Activated CD8-positive, alpha-beta T cell treated with anti-CD3 and anti-CD28 coated beads for 36 hours (primary cell): ENCODE data around the gene RCSD1. TPM values are rescaled to one million over a fixed set of nuclear protein-coding genes. Genes with fewer than 3 reads are reported as not detected.

Source experiments
- ATAC-seq: fragments of 200-7000 bp; cut with Tn5 transposase; one replicate; pipeline ENCODE4 v1.10.0; 2021; ENCODE audit warnings: mild to moderate bottlenecking, moderate library complexity
- CTCF ChIA-PET: fragments of 350-600 bp; sonication (Branson Sonifier 250); formaldehyde crosslinking; loops from one replicate; lab custom pipeline; 2021; ENCODE audit warnings: antibody characterized with exemption; lab: Charles Lee
- POLR2A ChIA-PET: fragments of 350-600 bp; sonication (Branson Sonifier 250); formaldehyde crosslinking; loops from one replicate; lab custom pipeline; 2021; ENCODE audit warnings: antibody characterized with exemption; lab: Charles Lee
- DNase-seq: peaks from one replicate; pipeline ENCODE4 v3.0.0-alpha.2; 2020
- H3K27ac Mint-ChIP-seq: one replicate; pipeline ENCODE4 v1.8.0; 2021; ENCODE audit warnings: mild to moderate bottlenecking, mixed read lengths
- H3K27me3 Mint-ChIP-seq: one replicate; pipeline ENCODE4 v1.8.0; 2021; ENCODE audit warnings: mixed read lengths
- H3K36me3 Mint-ChIP-seq: one replicate; pipeline ENCODE4 v1.8.0; 2021; ENCODE audit warnings: low read depth, mixed read lengths
- H3K4me1 Mint-ChIP-seq: one replicate; pipeline ENCODE4 v1.8.0; 2021; ENCODE audit warnings: low read depth, mixed read lengths
- H3K4me3 Mint-ChIP-seq: one replicate; pipeline ENCODE4 v1.8.0; 2021; ENCODE audit warnings: mild to moderate bottlenecking, moderate library complexity, mixed read lengths
- H3K9me3 Mint-ChIP-seq: one replicate; pipeline ENCODE4 v1.8.0; 2021; ENCODE audit warnings: mixed read lengths
- CTCF ChIP-seq: fragments of 200-600 bp; IDR thresholded peaks from one replicate; pipeline ENCODE4 v1.8.0; 2022; ENCODE audit warnings: antibody characterized with exemption, mild to moderate bottlenecking
- intact Hi-C: fragments of 100-400 bp; cut with micrococcal nuclease; formaldehyde crosslinking; loops from one replicate; pipeline ENCODE4 v1.10.0; 2022
- total RNA-seq, 2 experiments: library from RNA; stranded (reverse); gene quantifications; one replicate each; pipeline ENCODE4 v1.2.3, GENCODE V29; 2021

Gene RCSD1
- total RNA-seq, 2 experiments from 2014 or later: 66.4 to 67.9 TPM

- Mint-ChIP-seq H3K27me3 (no peaks in the 10 kb centered on the region), H3K27ac (no peak overlapping the region), H3K4me1 (peaks cover 7% of the 10 kb centered on the region), H3K4me3 (no peak overlapping the region), H3K9me3 (no peaks in the 10 kb centered on the region), H3K36me3 (no peaks in the 10 kb centered on the region)
- DNase-seq (no peak), ATAC-seq (no peak)
- ChIA-PET POLR2A (interaction anchor here (1.1 kb wide), 2 partner anchors 13 to 120 kb away, joined by 3 read pairs; no protein-coding TSS in a partner anchor), CTCF (interaction anchor here (1.2 to 3.7 kb wide), 3 partner anchors 39 to 93 kb away, joined by 3 to 28 read pairs (median 4); no protein-coding TSS in a partner anchor)
- intact Hi-C loops: no loop called here
- TF ChIP-seq CTCF: no peak
These were observed 35.2 kb upstream of the RCSD1 start for GRCh38 chr1:167594822-167595221.

GRCh38 chr1:167599957-167600581 lies 30.0 kb upstream of the RCSD1 start:
- CTCF ChIA-PET: interaction anchor here (0.6 to 5.1 kb wide), 44 partner anchors 9 to 482 kb away, joined by 3 to 155 read pairs (median 6); partner anchors contain the start of genes CREG1 and RCSD1
- peak overlapping the region; percentile 77 for H3K27ac Mint-ChIP-seq

GRCh38 chr1:167601442-167602383 lies 28.3 kb upstream of the RCSD1 start:
- Mint-ChIP-seq H3K27me3 (no peaks in the 10 kb centered on the region), H3K27ac (peak overlapping the region; percentile 77), H3K36me3 (no peaks in the 10 kb centered on the region), H3K9me3 (peaks cover 4% of the 10 kb centered on the region), H3K4me1 (peaks cover 41% of the 10 kb centered on the region), H3K4me3 (no peak overlapping the region)
- DNase-seq (peak; percentile 22), ATAC-seq (peak; percentile 37)
- intact Hi-C loops: loop anchor here (5.0 kb wide), 1 partner anchor 36 kb away; no protein-coding TSS in a partner anchor
- no peak for TF ChIP-seq CTCF
- CTCF ChIA-PET: interaction anchor here (0.7 to 5.1 kb wide), 20 partner anchors 8 to 201 kb away, joined by 3 to 155 read pairs (median 11); partner anchors contain the start of genes CREG1 and RCSD1
- POLR2A ChIA-PET: interaction anchor here (0.8 to 3.9 kb wide), 4 partner anchors 26 to 113 kb away, joined by 3 to 40 read pairs (median 6); no protein-coding TSS in a partner anchor

More at GRCh38 chr1:167599957-167600581, 30.0 kb upstream of the RCSD1 start:
- intact Hi-C loops: loop anchor here (1.0 to 5.0 kb wide), 2 partner anchors 37 to 88 kb away; no protein-coding TSS in a partner anchor
- peak; percentile 77 for ATAC-seq
- H3K4me3 Mint-ChIP-seq: peak overlapping the region; percentile 54
- H3K4me1 Mint-ChIP-seq: peaks cover 41% of the 10 kb centered on the region
- H3K9me3 Mint-ChIP-seq: no peaks in the 10 kb centered on the region
- H3K27me3 Mint-ChIP-seq: no peaks in the 10 kb centered on the region
- H3K36me3 Mint-ChIP-seq: no peaks in the 10 kb centered on the region
- POLR2A ChIA-PET: interaction anchor here (0.8 to 3.9 kb wide), 7 partner anchors 24 to 88 kb away, joined by 3 to 40 read pairs (median 3); no protein-coding TSS in a partner anchor
- peak; percentile 66 for DNase-seq
- peak; percentile 62 for TF ChIP-seq CTCF

GRCh38 chr1:167602840-167603239 lies 27.2 kb upstream of the RCSD1 start:
- Mint-ChIP-seq H3K36me3 (no peaks in the 10 kb centered on the region), H3K4me1 (peaks cover 41% of the 10 kb centered on the region), H3K9me3 (peaks cover 12% of the 10 kb centered on the region), H3K27me3 (no peaks in the 10 kb centered on the region), H3K27ac (peak overlapping the region; percentile 77), H3K4me3 (no peak overlapping the region)
- DNase-seq (peak; percentile 53), ATAC-seq (no peak)
- ChIA-PET CTCF (interaction anchor here (0.9 to 5.1 kb wide), 4 partner anchors 26 to 85 kb away, joined by 3 to 155 read pairs (median 36); no protein-coding TSS in a partner anchor), POLR2A (interaction anchor here (0.5 to 3.9 kb wide), 4 partner anchors 25 to 78 kb away, joined by 3 to 40 read pairs (median 4); no protein-coding TSS in a partner anchor)
- no peak for TF ChIP-seq CTCF
- intact Hi-C loops: loop anchor here (5.0 kb wide), 1 partner anchor 34 kb away; no protein-coding TSS in a partner anchor
